HTR-8/SVneo (cell line): ENCODE results near the gene LRIG1.

Source experiments
- DNase-seq: peaks from one replicate; pipeline ENCODE4 v3.0.0; 2011; ENCODE audit warnings: low spot score, mixed read lengths; ENCODE audit not compliant: insufficient read length
- FAIRE-seq: peaks from 2 replicates; lab custom pipeline; 2011; peaks lifted over from hg19 to GRCh38; lab: Jason Lieb, UNC

The LRIG1 gene

DNA sequence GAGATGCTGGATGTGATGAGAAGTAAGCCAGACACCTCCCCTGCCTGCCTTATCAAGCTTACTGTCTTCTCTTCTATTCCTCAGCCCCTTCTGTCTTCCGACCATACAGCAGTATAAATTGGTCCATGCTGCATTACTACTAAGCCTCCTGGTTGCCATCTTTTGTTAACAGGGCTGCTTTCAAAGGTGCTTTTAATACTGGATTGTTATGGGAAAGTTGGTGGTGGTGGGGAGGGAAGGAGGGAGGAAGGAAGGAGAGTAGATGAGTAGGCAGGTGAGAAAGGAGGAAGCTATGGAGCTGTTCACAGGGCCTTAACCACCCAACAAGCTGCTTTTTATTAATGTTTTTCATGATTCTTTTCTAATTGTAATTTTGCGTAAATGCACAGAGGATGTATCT is 165.2 kb downstream of the LRIG1 start:
- no peak for DNase-seq
- FAIRE-seq: no peak
